ENCODE measurements around the gene TIAM2. TPM values are rescaled to one million over a fixed set of nuclear protein-coding genes. Genes with fewer than 3 reads are reported as not detected.
A peak's percentile ranks its signal among the peaks of the same experiment; 100 is the strongest.

The TIAM2 gene
- total RNA-seq, 1 experiment from 2014 or later: 12.9 TPM

DNA sequence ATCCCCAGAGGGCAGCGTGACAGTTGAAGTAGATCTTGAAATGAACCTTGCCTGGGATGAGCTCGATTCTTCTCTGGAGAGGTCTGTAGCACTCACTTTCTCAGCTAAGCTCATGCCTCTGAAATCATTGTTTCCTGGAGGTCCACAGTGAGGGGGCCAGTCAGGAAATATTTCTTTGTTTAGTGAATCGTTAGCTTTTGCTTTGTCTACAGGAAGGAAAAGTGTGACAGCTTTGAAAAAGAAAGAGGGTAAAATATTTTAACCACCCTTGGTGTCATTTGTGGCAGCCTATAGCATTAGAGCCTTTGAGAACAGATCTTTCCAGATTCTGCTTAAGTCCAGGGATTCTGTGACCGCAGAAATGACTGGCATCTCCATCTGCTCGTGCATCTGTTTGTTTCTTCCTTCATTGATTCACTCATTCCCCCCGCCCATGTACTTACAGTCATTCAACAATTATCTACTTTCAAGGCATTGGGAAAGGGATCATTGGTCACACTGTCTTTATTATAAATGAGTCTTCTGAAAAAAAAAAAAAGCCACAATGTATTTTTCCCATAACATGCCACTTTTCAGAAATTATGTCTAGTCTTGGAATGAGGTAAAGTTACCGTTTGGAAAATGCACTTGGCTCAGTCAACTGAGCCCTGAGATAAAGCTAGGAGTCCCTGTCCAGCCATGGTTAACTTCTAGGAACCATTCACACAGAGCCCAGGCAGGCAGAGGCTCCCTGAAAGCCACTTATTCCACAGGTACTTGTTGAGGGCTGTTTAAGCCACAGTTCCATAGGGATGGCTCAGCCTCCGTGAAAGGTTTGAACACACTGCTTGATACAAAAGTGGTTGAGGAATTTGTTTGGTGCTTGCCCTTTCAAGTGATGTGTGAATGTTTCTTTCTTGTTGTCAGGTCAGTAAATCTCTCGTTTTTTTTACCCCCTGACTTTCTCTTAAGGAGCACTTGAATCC lies 86.0 kb downstream of the TIAM2 start:
- Mint-ChIP-seq H3K36me3 (ENCODE audit: insufficient read depth, unreplicated experiment) (peaks cover 8% of the 10 kb centered on the region), H3K4me1 (ENCODE audit: low read depth, unreplicated experiment) (peaks cover 17% of the 10 kb centered on the region), H3K27me3 (ENCODE audit: unreplicated experiment) (no peaks in the 10 kb centered on the region), H3K27ac (ENCODE audit: unreplicated experiment) (no peak overlapping the region), H3K4me3 (ENCODE audit: low read depth, unreplicated experiment) (no peak overlapping the region), H3K9me3 (ENCODE audit: low read depth, unreplicated experiment) (no peaks in the 10 kb centered on the region)
- DNase-seq: no peak
- no TSS peak for BruUV-seq (replicated peaks)
- CTCF ChIA-PET: interaction anchor here (0.8 kb wide), 1 partner anchor 96 kb away, joined by 3 read pairs; no protein-coding TSS in a partner anchor
- intact Hi-C loops (cut with micrococcal nuclease; ENCODE audit: unreplicated experiment): loop anchor here (10.0 kb wide), 2 partner anchors 116 to 156 kb away; no protein-coding TSS in a partner anchor
- TF ChIP-seq, protein P1, sequence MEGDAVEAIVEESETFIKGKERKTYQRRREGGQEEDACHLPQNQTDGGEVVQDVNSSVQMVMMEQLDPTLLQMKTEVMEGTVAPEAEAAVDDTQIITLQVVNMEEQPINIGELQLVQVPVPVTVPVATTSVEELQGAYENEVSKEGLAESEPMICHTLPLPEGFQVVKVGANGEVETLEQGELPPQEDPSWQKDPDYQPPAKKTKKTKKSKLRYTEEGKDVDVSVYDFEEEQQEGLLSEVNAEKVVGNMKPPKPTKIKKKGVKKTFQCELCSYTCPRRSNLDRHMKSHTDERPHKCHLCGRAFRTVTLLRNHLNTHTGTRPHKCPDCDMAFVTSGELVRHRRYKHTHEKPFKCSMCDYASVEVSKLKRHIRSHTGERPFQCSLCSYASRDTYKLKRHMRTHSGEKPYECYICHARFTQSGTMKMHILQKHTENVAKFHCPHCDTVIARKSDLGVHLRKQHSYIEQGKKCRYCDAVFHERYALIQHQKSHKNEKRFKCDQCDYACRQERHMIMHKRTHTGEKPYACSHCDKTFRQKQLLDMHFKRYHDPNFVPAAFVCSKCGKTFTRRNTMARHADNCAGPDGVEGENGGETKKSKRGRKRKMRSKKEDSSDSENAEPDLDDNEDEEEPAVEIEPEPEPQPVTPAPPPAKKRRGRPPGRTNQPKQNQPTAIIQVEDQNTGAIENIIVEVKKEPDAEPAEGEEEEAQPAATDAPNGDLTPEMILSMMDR (IDR thresholded peaks at IDR 0.05; ENCODE audit: unreplicated experiment): no peak

DNA sequence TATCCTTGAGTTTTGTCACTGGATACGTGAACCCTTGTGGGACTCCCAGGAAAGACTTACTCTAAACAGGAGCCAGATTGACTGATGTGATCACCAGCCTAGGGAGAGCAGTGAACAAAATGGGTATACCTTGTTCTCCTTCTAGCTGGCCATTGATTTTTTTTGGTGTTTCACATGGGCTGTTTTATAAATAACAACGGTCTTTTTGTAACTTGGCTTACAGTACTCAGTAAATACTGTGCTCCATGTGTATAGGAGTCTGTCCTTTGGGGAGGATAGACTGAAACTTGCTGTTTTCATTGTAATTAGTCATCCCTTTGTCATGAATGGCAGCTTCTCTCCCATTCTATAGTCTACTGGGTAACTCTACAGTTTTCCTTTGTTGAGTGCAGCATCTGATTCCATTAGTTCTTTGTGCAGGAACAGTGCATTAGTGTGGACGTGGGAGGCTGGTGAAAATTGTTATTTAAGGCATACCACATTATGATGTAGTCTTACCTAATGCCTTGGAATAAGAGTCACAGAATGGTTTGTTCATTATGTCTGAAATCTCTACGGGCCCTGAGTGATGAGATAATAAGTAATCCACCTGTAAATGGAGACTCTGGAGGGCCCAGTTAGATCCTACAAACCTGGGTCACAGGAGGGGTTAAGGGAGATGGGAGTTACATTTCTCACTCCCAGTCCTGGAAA lies 89.5 kb downstream of the TIAM2 start:
- H3K27ac Mint-ChIP-seq (ENCODE audit: unreplicated experiment): peak overlapping the region; percentile 66

DNA sequence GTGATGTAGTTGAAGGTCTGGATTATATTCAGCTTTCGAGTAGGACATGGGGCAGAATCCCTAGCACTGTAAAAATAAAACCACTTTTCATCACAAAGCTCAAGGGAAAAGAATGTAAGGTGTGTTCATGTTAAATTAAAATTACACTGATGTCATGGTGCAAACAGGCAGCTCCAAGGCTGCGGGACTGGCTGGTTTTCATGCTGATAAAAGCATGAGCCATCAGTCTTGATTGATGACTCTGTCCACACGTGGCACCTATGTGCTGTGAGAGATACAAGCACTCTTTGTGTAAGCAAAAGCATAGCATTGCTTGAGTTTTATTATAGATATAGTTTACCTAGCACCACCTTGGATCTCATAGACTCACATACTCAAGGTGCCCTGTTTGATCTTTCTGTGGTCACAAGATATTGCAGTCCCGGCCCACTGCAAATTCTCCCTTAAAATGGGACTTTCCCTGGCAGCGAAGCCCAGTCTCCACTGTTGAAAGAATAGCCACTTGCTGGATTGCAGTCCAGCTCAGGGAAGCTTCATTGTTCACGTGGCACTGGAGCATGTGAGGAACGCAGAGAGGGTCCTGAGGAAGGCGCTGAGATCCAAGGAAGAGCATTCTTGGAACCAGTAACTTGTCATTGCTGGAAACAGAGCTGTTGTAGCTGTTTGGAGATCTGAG lies 90.6 kb downstream of the TIAM2 start:
- Mint-ChIP-seq H3K27ac (ENCODE audit: unreplicated experiment) (peak overlapping the region; percentile 66), H3K4me1 (ENCODE audit: low read depth, unreplicated experiment) (peaks cover 31% of the 10 kb centered on the region), H3K27me3 (ENCODE audit: unreplicated experiment) (no peaks in the 10 kb centered on the region), H3K9me3 (ENCODE audit: low read depth, unreplicated experiment) (no peaks in the 10 kb centered on the region), H3K4me3 (ENCODE audit: low read depth, unreplicated experiment) (peak overlapping the region; percentile 40), H3K36me3 (ENCODE audit: insufficient read depth, unreplicated experiment) (peaks cover 8% of the 10 kb centered on the region)
- no TSS peak for BruUV-seq (replicated peaks)
- intact Hi-C loops (cut with micrococcal nuclease; ENCODE audit: unreplicated experiment): loop anchor here (1.0 to 10.0 kb wide), 6 partner anchors 41 to 161 kb away; partner anchors contain the start of gene TIAM2
- DNase-seq: peak; percentile 76
- CTCF ChIA-PET: interaction anchor here (0.6 to 1.2 kb wide), 9 partner anchors 24 to 295 kb away, joined by 3 to 5 read pairs (median 3); no protein-coding TSS in a partner anchor
- TF ChIP-seq, protein P1 (IDR thresholded peaks at IDR 0.05; ENCODE audit: unreplicated experiment): no peak

More for the DNA sequence above, 89.5 kb downstream of the TIAM2 start:
- CTCF ChIA-PET: interaction anchor here (0.8 to 1.1 kb wide), 2 partner anchors 25 to 87 kb away, joined by 3 read pairs; no protein-coding TSS in a partner anchor
- Mint-ChIP-seq H3K4me3 (ENCODE audit: low read depth, unreplicated experiment) (peak overlapping the region; percentile 40), H3K27me3 (ENCODE audit: unreplicated experiment) (no peaks in the 10 kb centered on the region), H3K9me3 (ENCODE audit: low read depth, unreplicated experiment) (no peaks in the 10 kb centered on the region), H3K4me1 (ENCODE audit: low read depth, unreplicated experiment) (peaks cover 24% of the 10 kb centered on the region), H3K36me3 (ENCODE audit: insufficient read depth, unreplicated experiment) (peaks cover 8% of the 10 kb centered on the region)
- DNase-seq: peak; percentile 9
- no TSS peak for BruUV-seq (replicated peaks)
- intact Hi-C loops (cut with micrococcal nuclease; ENCODE audit: unreplicated experiment): loop anchor here (1.0 to 10.0 kb wide), 6 partner anchors 42 to 160 kb away; partner anchors contain the start of gene TIAM2
- TF ChIP-seq, protein P1 (IDR thresholded peaks at IDR 0.05; ENCODE audit: unreplicated experiment): no peak

DNA sequence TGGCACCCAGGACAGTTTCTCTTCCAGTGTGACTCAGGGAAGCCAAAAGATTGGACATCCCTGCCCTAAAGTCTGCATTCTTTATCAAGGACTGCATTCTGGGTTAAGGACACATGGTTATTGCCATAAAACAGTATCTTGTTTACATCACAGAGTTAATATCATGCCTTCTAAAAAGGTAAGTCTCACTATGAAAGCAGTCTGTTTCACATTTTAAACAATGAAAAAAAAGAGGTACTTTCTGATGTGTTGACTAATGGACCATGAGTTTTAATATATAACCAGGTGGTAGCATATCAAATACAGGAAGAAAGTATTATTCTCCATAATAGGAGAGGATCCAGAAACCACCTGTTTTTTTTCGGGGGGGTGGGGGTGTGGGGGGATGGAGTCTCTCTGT lies 93.7 kb downstream of the TIAM2 start:
- H3K36me3 Mint-ChIP-seq (ENCODE audit: insufficient read depth, unreplicated experiment): peaks cover 8% of the 10 kb centered on the region
- intact Hi-C loops (cut with micrococcal nuclease; ENCODE audit: unreplicated experiment): loop anchor here (5.0 to 10.0 kb wide), 4 partner anchors 63 to 164 kb away; partner anchors contain the start of gene TIAM2

More for the DNA sequence above, 93.7 kb downstream of the TIAM2 start:
- Mint-ChIP-seq H3K4me1 (ENCODE audit: low read depth, unreplicated experiment) (peaks cover 31% of the 10 kb centered on the region), H3K27ac (ENCODE audit: unreplicated experiment) (peak overlapping the region; percentile 63), H3K27me3 (ENCODE audit: unreplicated experiment) (no peaks in the 10 kb centered on the region), H3K9me3 (ENCODE audit: low read depth, unreplicated experiment) (no peaks in the 10 kb centered on the region), H3K4me3 (ENCODE audit: low read depth, unreplicated experiment) (no peak overlapping the region)
- no peak for DNase-seq
- no TSS peak for BruUV-seq (replicated peaks)
- CTCF ChIA-PET: interaction anchor here (0.7 kb wide), 1 partner anchor 156 kb away, joined by 4 read pairs; no protein-coding TSS in a partner anchor
- TF ChIP-seq, protein P1 (IDR thresholded peaks at IDR 0.05; ENCODE audit: unreplicated experiment): no peak

Measured in Calu3 (cell line).